ENCODE measurements around the gene ASIC5.

DNA sequence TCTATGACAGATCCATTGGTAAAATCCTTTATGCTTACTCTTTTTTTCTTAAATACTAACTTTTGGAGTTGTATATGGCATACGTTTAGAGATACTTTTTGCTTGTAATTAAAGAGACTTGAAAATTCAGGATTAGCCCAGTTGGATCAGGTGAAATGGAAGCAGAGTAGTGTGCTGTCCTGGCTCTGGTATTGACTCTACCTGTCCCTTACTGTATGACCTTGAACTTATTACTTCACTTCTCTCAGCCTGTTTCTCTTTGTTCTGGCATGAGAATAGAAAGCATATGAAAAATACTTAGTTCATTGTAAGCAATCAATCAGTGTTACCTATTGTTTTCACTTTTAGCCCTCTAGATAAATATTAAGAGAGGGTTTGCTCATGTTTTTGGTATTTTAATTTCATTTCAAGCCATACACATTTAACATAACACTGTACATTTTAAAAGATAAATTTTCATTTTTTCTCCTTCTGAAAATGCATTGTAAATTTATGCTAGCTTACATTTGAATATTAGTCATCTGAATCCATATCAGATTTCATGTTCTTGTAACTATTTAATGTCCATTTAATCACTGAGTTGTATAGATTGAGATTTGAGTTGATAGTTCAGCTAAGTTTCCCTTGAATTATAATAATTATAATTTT lies 71.4 kb downstream of the ASIC5 start:
- TF ChIP-seq ZFP3 (tag by site-specific recombination; IDR thresholded peaks at IDR 0.05; ENCODE audit: low read depth) (no peak), ZNF350 (tag by site-specific recombination; IDR thresholded peaks at IDR 0.05) (no peak)
- TF ChIP-seq, protein P1, sequence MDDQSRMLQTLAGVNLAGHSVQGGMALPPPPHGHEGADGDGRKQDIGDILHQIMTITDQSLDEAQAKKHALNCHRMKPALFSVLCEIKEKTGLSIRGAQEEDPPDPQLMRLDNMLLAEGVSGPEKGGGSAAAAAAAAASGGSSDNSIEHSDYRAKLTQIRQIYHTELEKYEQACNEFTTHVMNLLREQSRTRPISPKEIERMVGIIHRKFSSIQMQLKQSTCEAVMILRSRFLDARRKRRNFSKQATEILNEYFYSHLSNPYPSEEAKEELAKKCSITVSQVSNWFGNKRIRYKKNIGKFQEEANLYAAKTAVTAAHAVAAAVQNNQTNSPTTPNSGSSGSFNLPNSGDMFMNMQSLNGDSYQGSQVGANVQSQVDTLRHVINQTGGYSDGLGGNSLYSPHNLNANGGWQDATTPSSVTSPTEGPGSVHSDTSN (CRISPR knock-in tag; IDR thresholded peaks at IDR 0.05), result no peak

Measured in HEK293 (cell line).